ENCODE results near the gene SAXO2.

DNA sequence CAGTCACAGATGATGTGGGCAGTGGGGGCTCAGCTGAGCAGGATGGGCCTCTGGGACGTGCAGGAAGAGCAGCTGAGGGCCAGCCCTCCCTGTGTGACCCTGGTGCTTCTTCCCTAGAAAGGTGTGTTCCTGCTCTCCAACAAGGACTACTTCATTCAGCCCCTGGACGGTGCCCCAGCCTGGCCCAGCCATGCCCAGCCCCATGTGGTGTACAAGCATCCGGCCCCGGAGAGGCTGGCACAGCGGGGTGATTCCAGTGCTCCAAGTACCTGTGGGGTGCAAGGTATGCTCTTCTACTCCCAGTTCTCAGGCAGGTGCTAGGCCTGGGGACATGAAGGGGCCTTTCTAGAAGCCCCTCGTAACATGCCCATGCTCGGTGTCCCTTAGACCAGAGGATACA, 38.3 kb downstream of the SAXO2 start:
- TF ChIP-seq, protein P1, sequence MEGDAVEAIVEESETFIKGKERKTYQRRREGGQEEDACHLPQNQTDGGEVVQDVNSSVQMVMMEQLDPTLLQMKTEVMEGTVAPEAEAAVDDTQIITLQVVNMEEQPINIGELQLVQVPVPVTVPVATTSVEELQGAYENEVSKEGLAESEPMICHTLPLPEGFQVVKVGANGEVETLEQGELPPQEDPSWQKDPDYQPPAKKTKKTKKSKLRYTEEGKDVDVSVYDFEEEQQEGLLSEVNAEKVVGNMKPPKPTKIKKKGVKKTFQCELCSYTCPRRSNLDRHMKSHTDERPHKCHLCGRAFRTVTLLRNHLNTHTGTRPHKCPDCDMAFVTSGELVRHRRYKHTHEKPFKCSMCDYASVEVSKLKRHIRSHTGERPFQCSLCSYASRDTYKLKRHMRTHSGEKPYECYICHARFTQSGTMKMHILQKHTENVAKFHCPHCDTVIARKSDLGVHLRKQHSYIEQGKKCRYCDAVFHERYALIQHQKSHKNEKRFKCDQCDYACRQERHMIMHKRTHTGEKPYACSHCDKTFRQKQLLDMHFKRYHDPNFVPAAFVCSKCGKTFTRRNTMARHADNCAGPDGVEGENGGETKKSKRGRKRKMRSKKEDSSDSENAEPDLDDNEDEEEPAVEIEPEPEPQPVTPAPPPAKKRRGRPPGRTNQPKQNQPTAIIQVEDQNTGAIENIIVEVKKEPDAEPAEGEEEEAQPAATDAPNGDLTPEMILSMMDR (IDR thresholded peaks at IDR 0.05; ENCODE audit: low read depth, low read length) = no peak
- no peak for TF ChIP-seq EZH2phosphoT487 (IDR thresholded peaks at IDR 0.05; ENCODE audit: low read depth)

All from OCI-LY3 (cell line).